Fibroblast of mammary gland (primary cell): ENCODE data around the gene F11R.

Source experiments
- DNase-seq: peaks from one replicate; pipeline ENCODE4 v3.0.0-alpha.2; 2010; ENCODE audit warnings: low read depth
- H3K4me3 ChIP-seq: 2 replicates; pipeline ENCODE4 v1.5.1; 2011; ENCODE audit warnings: low read depth, mild to moderate bottlenecking, low read length, moderate library complexity; ENCODE audit not compliant: control insufficient read depth
- CTCF ChIP-seq: conservative IDR thresholded peaks from 2 replicates; pipeline ENCODE4 v1.5.1; 2011; ENCODE audit warnings: low read depth, low read length, inconsistent platforms; ENCODE audit not compliant: control insufficient read depth, insufficient read depth

The F11R gene

GRCh38 chr1:161009602-161010211 is 11.2 kb downstream of the F11R start:
- no peak for TF ChIP-seq CTCF
- H3K4me3 ChIP-seq: no peak overlapping the region

GRCh38 chr1:161008869-161009510 is 12.0 kb downstream of the F11R start:
- H3K4me3 ChIP-seq: no peak overlapping the region
- no peak for DNase-seq
- TF ChIP-seq CTCF: no peak

More at GRCh38 chr1:161009602-161010211, 11.2 kb downstream of the F11R start:
- DNase-seq: no peak

GRCh38 chr1:161007369-161007768 is 13.6 kb downstream of the F11R start:
- H3K4me3 ChIP-seq: no peak overlapping the region
- no peak for DNase-seq

GRCh38 chr1:161006563-161006962 is 14.4 kb downstream of the F11R start:
- no peak overlapping the region for H3K4me3 ChIP-seq
- no peak for DNase-seq

More at GRCh38 chr1:161007369-161007768, 13.6 kb downstream of the F11R start:
- TF ChIP-seq CTCF: no peak

GRCh38 chr1:161001525-161001924 is 19.4 kb downstream of the F11R start:
- H3K4me3 ChIP-seq: no peak overlapping the region
- TF ChIP-seq CTCF: no peak
- DNase-seq: no peak

More at GRCh38 chr1:161006563-161006962, 14.4 kb downstream of the F11R start:
- TF ChIP-seq CTCF: no peak

GRCh38 chr1:161000736-161001480 is 20.0 kb downstream of the F11R start:
- TF ChIP-seq CTCF: no peak
- H3K4me3 ChIP-seq: no peak overlapping the region

More at GRCh38 chr1:161000736-161001480, 20.0 kb downstream of the F11R start:
- DNase-seq: no peak
